ENCODE data around the gene SLC35F6. TPM values are rescaled to one million over a fixed set of nuclear protein-coding genes. Genes with fewer than 3 reads are reported as not detected.

SLC35F6 gene
- total and polyA plus RNA-seq, 2 donors (not counting 3 experiments of a cell fraction or from before 2014, with no cell fraction given), result 34.6 to 39.8 TPM

DNA sequence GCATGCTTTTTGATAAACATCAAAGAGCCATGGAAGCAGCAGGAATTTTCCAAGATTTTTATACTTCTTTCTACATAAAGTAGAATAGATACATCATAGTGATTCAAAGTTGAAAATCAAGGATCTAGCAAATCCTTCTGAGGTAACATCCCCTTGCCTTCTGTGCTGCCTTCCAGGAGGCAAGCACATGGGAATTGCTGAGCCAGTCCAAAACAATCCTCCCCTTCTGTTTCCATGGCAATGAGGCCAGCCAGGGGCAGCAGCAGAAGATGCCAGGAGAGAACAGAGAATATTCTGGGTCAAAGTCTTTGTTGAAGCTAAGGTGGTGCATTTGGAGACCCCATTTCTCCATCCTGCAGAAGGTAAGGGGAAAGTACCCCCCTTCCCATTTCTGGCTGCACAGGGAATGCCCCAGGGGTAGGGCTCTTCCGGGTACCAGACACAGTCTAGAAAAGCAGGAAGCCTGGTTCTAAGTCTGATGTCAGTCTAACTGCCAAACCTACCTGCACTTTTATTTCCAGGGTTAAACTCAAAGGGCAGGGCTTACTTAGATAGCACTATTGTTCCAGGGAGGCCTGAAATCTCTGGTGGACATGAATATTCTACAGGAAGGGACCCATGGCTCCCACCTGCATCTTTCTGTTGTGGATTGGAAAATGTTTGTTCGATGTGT is 43.8 kb downstream of the SLC35F6 start:
- Histone ChIP-seq H3K27me3 (ENCODE audit: control insufficient read depth in 2 of 2, insufficient read depth in 2 of 2, low read length in 2 of 2) (peaks cover 0 to 4% of the 10 kb centered on the region in 2 experiments), H3K4me2 (ENCODE audit: insufficient read depth, low read length) (no peak overlapping the region), H3K9me3 (replicated peaks; ENCODE audit: control insufficient read depth, insufficient read depth, low read length) (no peaks in the 10 kb centered on the region), H3K9me1 (replicated peaks; ENCODE audit: control insufficient read depth, extremely low read depth, insufficient read depth, low read length) (no peaks in the 10 kb centered on the region), H3K4me3 (replicated peaks in 1 of 3; ENCODE audit: insufficient read depth in 1 of 3, low read depth in 1 of 3, low read length in 3 of 3) (no peak overlapping the region), H3K27ac (ENCODE audit: insufficient read depth, low read depth, low read length) (no peak overlapping the region), H3K4me1 (ENCODE audit: control insufficient read depth, extremely low read depth, insufficient read depth, low read length) (no peaks in the 10 kb centered on the region), H3K36me3 (ENCODE audit: control insufficient read depth in 2 of 2, extremely low read depth in 1 of 2, insufficient read depth in 2 of 2, low read length in 2 of 2) (no peaks in the 10 kb centered on the region), H4K20me1 (replicated peaks; ENCODE audit: control insufficient read depth, extremely low read depth, insufficient read depth, low read length) (no peaks in the 10 kb centered on the region), H3K9ac (replicated peaks; ENCODE audit: extremely low read depth, insufficient read depth, low read length) (no peak overlapping the region), H2AFZ (ENCODE audit: low read depth, low read length) (no peak overlapping the region), H3K79me2 (ENCODE audit: control insufficient read depth, insufficient read depth, low read length) (no peaks in the 10 kb centered on the region)
- FAIRE-seq, result no peak
- ChIA-PET POLR2A (no interaction called here), CTCF (no interaction called here)
- no TSS peak for BruUV-seq (replicated peaks)
- TF ChIP-seq POLR2AphosphoS5 (IDR thresholded peaks at IDR 0.05; ENCODE audit: insufficient read depth, low read depth, low read length) (no peak), EZH2 (IDR thresholded peaks at IDR 0.05; ENCODE audit: borderline replicate concordance, low read depth, low read length, severe bottlenecking) (no peak), GATA2 (IDR thresholded peaks at IDR 0.05; ENCODE audit: insufficient read depth, insufficient read length, low read depth, low read length) (no peak), POLR2A (IDR thresholded peaks at IDR 0.05; ENCODE audit: low read depth, low read length) (no peak), MYC (IDR thresholded peaks at IDR 0.05; ENCODE audit: low read depth, low read length) (no peak), CTCF (IDR thresholded peaks at IDR 0.05; ENCODE audit: extremely low read depth in 1 of 2, insufficient read depth in 1 of 2, low read depth in 1 of 2, low read length in 2 of 2) (no peak), FOS (IDR thresholded peaks at IDR 0.05; ENCODE audit: borderline replicate concordance, insufficient read depth, low read length) (no peak)
- TF ChIP-seq, protein P1, sequence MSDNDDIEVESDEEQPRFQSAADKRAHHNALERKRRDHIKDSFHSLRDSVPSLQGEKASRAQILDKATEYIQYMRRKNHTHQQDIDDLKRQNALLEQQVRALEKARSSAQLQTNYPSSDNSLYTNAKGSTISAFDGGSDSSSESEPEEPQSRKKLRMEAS (IDR thresholded peaks at IDR 0.05; ENCODE audit: insufficient read depth, insufficient read length), result no peak
- dilution Hi-C loops (cut with MboI; ENCODE audit: extremely low pct_ligation_motif_present, low sequenced_read_pairs), result no loop called here
- DNase-seq (ENCODE audit: low read depth, low spot score), result no peak
- intact Hi-C loops (cut with micrococcal nuclease), result no loop called here

Measured in endothelial cell of umbilical vein (primary cell).